Measurements from ENCODE around the gene TMCC1. TPM values are rescaled to one million over a fixed set of nuclear protein-coding genes. Genes with fewer than 3 reads are reported as not detected.

TMCC1 gene
- total and polyA plus RNA-seq, 4 experiments from 2014 or later, result 5.1 to 39.3 (median 21.3) TPM

- no peak overlapping the region for H3K27ac Mint-ChIP-seq
- no peak for DNase-seq
- H3K9me3 ChIP-seq (ENCODE audit: control insufficient read depth in 1 of 2, low read length in 2 of 2), result no peaks in the 10 kb centered on the region
- H3K27me3 ChIP-seq (ENCODE audit: insufficient read depth, low read length), result no peaks in the 10 kb centered on the region
- H3K9me3 Mint-ChIP-seq, result no peaks in the 10 kb centered on the region
- peaks cover 13 to 59% (median 34%) of the 10 kb centered on the region in 4 donors for H3K4me1 Mint-ChIP-seq
- H3K36me3 Mint-ChIP-seq, result no peaks in the 10 kb centered on the region
- H3K36me3 ChIP-seq (ENCODE audit: insufficient read depth, low read length), result no peaks in the 10 kb centered on the region
- peaks cover 0 to 2% of the 10 kb centered on the region in 2 donors for H3K27me3 Mint-ChIP-seq
- no peak overlapping the region for H3K4me3 ChIP-seq (ENCODE audit: low read length in 2 of 2)
- intact Hi-C loops (cut with micrococcal nuclease), result loop anchor here (10.0 kb wide), 1 partner anchor 45 kb away; no protein-coding TSS in a partner anchor
- no peak overlapping the region for H3K4me3 Mint-ChIP-seq
- ChIA-PET CTCF (ENCODE audit: partially characterized antibody) (interaction anchor here (1.2 kb wide), 1 partner anchor 22 kb away, joined by 4 read pairs; no protein-coding TSS in a partner anchor), POLR2A (ENCODE audit: partially characterized antibody) (interaction anchor here (1.5 kb wide), 1 partner anchor 23 kb away, joined by 8 read pairs; no protein-coding TSS in a partner anchor)
- no peak overlapping the region for H3K27ac ChIP-seq (ENCODE audit: low read depth, low read length)
- H3K4me1 ChIP-seq (ENCODE audit: insufficient read depth, low read length), result peaks cover 21% of the 10 kb centered on the region
These were observed 293.9 kb downstream of the TMCC1 start for GRCh38 chr3:129599607-129600006.

- H3K4me3 Mint-ChIP-seq, result no peak overlapping the region
- POLR2A ChIA-PET (ENCODE audit: partially characterized antibody), result no interaction called here
- no peak for DNase-seq
- H3K27me3 Mint-ChIP-seq, result peaks cover 0 to 2% of the 10 kb centered on the region in 2 donors
- H3K4me1 Mint-ChIP-seq, result peaks cover 14 to 59% (median 35%) of the 10 kb centered on the region in 4 donors
- no peak overlapping the region for H3K27ac Mint-ChIP-seq
- Histone ChIP-seq H3K4me3 (ENCODE audit: low read length in 2 of 2) (no peak overlapping the region), H3K27me3 (ENCODE audit: insufficient read depth, low read length) (no peaks in the 10 kb centered on the region), H3K9me3 (ENCODE audit: control insufficient read depth in 1 of 2, low read length in 2 of 2) (no peaks in the 10 kb centered on the region), H3K4me1 (ENCODE audit: insufficient read depth, low read length) (peaks cover 21% of the 10 kb centered on the region), H3K27ac (ENCODE audit: low read depth, low read length) (no peak overlapping the region), H3K36me3 (ENCODE audit: insufficient read depth, low read length) (no peaks in the 10 kb centered on the region)
- intact Hi-C loops (cut with micrococcal nuclease), result no loop called here
- CTCF ChIA-PET (ENCODE audit: partially characterized antibody), result interaction anchor here (1.2 kb wide), 1 partner anchor 22 kb away, joined by 4 read pairs; no protein-coding TSS in a partner anchor
- no peaks in the 10 kb centered on the region for H3K36me3 Mint-ChIP-seq
- H3K9me3 Mint-ChIP-seq, result no peaks in the 10 kb centered on the region
These were observed 294.4 kb downstream of the TMCC1 start for GRCh38 chr3:129599073-129599472.

- Mint-ChIP-seq H3K27me3 (no peaks in the 10 kb centered on the region), H3K4me3 (no peak overlapping the region), H3K9me3 (no peaks in the 10 kb centered on the region), H3K4me1 (peaks cover 17 to 59% (median 37%) of the 10 kb centered on the region in 4 donors), H3K36me3 (no peaks in the 10 kb centered on the region), H3K27ac (no peak overlapping the region)
- H3K4me1 ChIP-seq (ENCODE audit: insufficient read depth, low read length), result peaks cover 21% of the 10 kb centered on the region
- no peaks in the 10 kb centered on the region for H3K9me3 ChIP-seq (ENCODE audit: control insufficient read depth in 1 of 2, low read length in 2 of 2)
- H3K36me3 ChIP-seq (ENCODE audit: insufficient read depth, low read length), result no peaks in the 10 kb centered on the region
- H3K27ac ChIP-seq (ENCODE audit: low read depth, low read length), result no peak overlapping the region
- DNase-seq, result no peak
- ChIA-PET POLR2A (ENCODE audit: partially characterized antibody) (interaction anchor here (9.3 kb wide), 1 partner anchor 21 kb away, joined by 128 read pairs; no protein-coding TSS in a partner anchor), CTCF (ENCODE audit: partially characterized antibody) (no interaction called here)
- intact Hi-C loops (cut with micrococcal nuclease), result no loop called here
- H3K27me3 ChIP-seq (ENCODE audit: insufficient read depth, low read length), result no peaks in the 10 kb centered on the region
- no peak overlapping the region for H3K4me3 ChIP-seq (ENCODE audit: low read length in 2 of 2)
These were observed 295.0 kb downstream of the TMCC1 start for GRCh38 chr3:129598484-129598883.

GRCh38 chr3:129598000-129598381 is 295.5 kb downstream of the TMCC1 start:
- peak overlapping the region in 3 of 7 donors; percentile 8 to 32 (median 32) for H3K27ac Mint-ChIP-seq
- ChIA-PET POLR2A (ENCODE audit: partially characterized antibody) (interaction anchor here (6.1 to 9.3 kb wide), 2 partner anchors 8 to 20 kb away, joined by 83 to 128 read pairs; partner anchors contain the start of gene PLXND1), CTCF (ENCODE audit: partially characterized antibody) (no interaction called here)
- H3K4me1 ChIP-seq (ENCODE audit: insufficient read depth, low read length), result peaks cover 24% of the 10 kb centered on the region
- intact Hi-C loops (cut with micrococcal nuclease), result no loop called here
- H3K36me3 Mint-ChIP-seq, result no peaks in the 10 kb centered on the region
- H3K9me3 Mint-ChIP-seq, result no peaks in the 10 kb centered on the region
- no peak for DNase-seq
- no peaks in the 10 kb centered on the region for H3K36me3 ChIP-seq (ENCODE audit: insufficient read depth, low read length)
- peaks cover 20 to 63% (median 41%) of the 10 kb centered on the region in 4 donors for H3K4me1 Mint-ChIP-seq
- no peaks in the 10 kb centered on the region for H3K9me3 ChIP-seq (ENCODE audit: control insufficient read depth in 1 of 2, low read length in 2 of 2)
- no peak overlapping the region for H3K27ac ChIP-seq (ENCODE audit: low read depth, low read length)
- H3K4me3 ChIP-seq (ENCODE audit: low read length in 2 of 2), result no peak overlapping the region
- H3K4me3 Mint-ChIP-seq, result peak overlapping the region in 1 of 8 donors; percentile 7
- H3K27me3 ChIP-seq (ENCODE audit: insufficient read depth, low read length), result no peaks in the 10 kb centered on the region
- no peaks in the 10 kb centered on the region for H3K27me3 Mint-ChIP-seq

Other genes starting within 250 kb of the TMCC1 start
- not detected for gene TRH, start 81.0 kb upstream of the TMCC1 start, total RNA-seq
- not detected for gene TRH, start 81.0 kb upstream of the TMCC1 start, polyA plus RNA-seq
- gene ALG1L2, start 188.1 kb upstream of the TMCC1 start, total RNA-seq, result 1 to 10 TPM; 1.5 to 2.2 TPM
- not detected for gene ALG1L2, start 188.1 kb upstream of the TMCC1 start, polyA plus RNA-seq